Loucy (cell line): ENCODE measurements around the gene DOCK3.

Source experiments
- H2AFZ ChIP-seq: fragments of 200-600 bp; sonication (generic); 2 replicates; pipeline ENCODE4 v1.6.0; 2016; ENCODE audit warnings: antibody characterized with exemption, mild to moderate bottlenecking, low read length, moderate library complexity
- H3F3A ChIP-seq: fragments of 200-600 bp; 2 replicates; pipeline ENCODE4 v1.6.0; 2016; ENCODE audit warnings: antibody characterized with exemption, low read depth, mild to moderate bottlenecking
- H3K27me3 ChIP-seq: fragments of 200-600 bp; sonication (generic); 2 replicates; pipeline ENCODE4 v1.6.1; 2014; ENCODE audit warnings: low read length, mild to moderate bottlenecking; ENCODE audit not compliant: insufficient read depth, poor library complexity, severe bottlenecking
- H3K36me3 ChIP-seq: fragments of 200-600 bp; sonication (generic); 2 replicates; pipeline ENCODE4 v1.6.1; 2016; ENCODE audit warnings: low read length; ENCODE audit not compliant: insufficient read depth
- H3K4me1 ChIP-seq: fragments of 200-600 bp; sonication (generic); 2 replicates; pipeline ENCODE4 v1.5.1; 2014; ENCODE audit warnings: low read length, mild to moderate bottlenecking; ENCODE audit not compliant: insufficient read depth, poor library complexity, severe bottlenecking
- H3K4me2 ChIP-seq: fragments of 200-600 bp; sonication (generic); 2 replicates; pipeline ENCODE4 v1.6.0; 2014; ENCODE audit warnings: antibody characterized with exemption, low read length, low read depth, mild to moderate bottlenecking; ENCODE audit not compliant: poor library complexity, severe bottlenecking
- H3K4me3 ChIP-seq: fragments of 200-600 bp; sonication (generic); 2 replicates; pipeline ENCODE4 v1.5.1; 2014; ENCODE audit warnings: low read length, mild to moderate bottlenecking, mixed read lengths; ENCODE audit not compliant: poor library complexity, severe bottlenecking
- H3K79me2 ChIP-seq: fragments of 200-600 bp; sonication (generic); 2 replicates; pipeline ENCODE4 v1.6.1; 2014; ENCODE audit warnings: low read length; ENCODE audit not compliant: insufficient read depth
- H3K9ac ChIP-seq: fragments of 200-600 bp; sonication (generic); 2 replicates; pipeline ENCODE4 v1.6.0; 2014; ENCODE audit warnings: mild to moderate bottlenecking, low read depth, low read length, moderate library complexity; ENCODE audit not compliant: poor library complexity, severe bottlenecking
- H3K9me2 ChIP-seq: fragments of 200-600 bp; sonication (generic); replicated peaks from 2 replicates; pipeline ENCODE4 v1.6.1; 2016; ENCODE audit warnings: low read depth, low read length, mixed read lengths
- H3K9me3 ChIP-seq: fragments of 200-600 bp; sonication (generic); 2 replicates; pipeline ENCODE4 v1.6.1; 2014; ENCODE audit warnings: mild to moderate bottlenecking, antibody characterized with exemption, low read length, low read depth; ENCODE audit not compliant: insufficient read depth
- H4K20me1 ChIP-seq: fragments of 200-600 bp; sonication (generic); 2 replicates; pipeline ENCODE4 v1.6.0; 2014; ENCODE audit warnings: antibody characterized with exemption, low read length, mild to moderate bottlenecking; ENCODE audit not compliant: insufficient read depth, poor library complexity, severe bottlenecking
- EZH2phosphoT487 ChIP-seq: fragments of 200-600 bp; IDR thresholded peaks from 2 replicates; pipeline ENCODE4 v1.6.1; 2018; ENCODE audit warnings: antibody characterized with exemption, mild to moderate bottlenecking, moderate library complexity, borderline replicate concordance
- TF ChIP-seq, protein P1 (sequence below): fragments of 200-600 bp; sonication (generic); conservative IDR thresholded peaks from 2 replicates; pipeline ENCODE4 v1.5.1; 2014; ENCODE audit warnings: mild to moderate bottlenecking, antibody characterized with exemption, low read length

The DOCK3 gene

DNA sequence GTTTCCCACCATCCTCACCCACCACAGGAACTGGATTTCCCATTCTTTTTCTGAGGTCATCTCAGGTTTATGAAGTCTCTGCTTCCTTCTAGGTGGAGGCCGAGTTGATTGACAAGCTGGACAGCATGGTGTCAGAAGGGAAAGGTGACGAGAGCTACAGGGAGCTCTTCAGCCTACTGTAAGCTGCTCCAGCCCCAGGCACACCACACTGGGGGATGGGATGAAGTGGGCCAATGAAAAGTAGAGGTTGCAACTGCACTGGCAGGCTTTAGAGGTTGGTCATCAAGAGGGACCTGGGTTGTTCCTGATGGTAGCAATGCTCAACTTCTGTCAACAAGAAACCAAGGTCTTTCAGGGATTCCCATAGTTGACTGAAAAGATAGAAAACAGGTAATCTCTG, 655.3 kb downstream of the DOCK3 start:
- Histone ChIP-seq H3K4me3 (no peak overlapping the region), H3F3A (no peaks in the 10 kb centered on the region), H3K9me2 (no peaks in the 10 kb centered on the region), H3K4me1 (no peaks in the 10 kb centered on the region), H3K9ac (no peak overlapping the region), H3K36me3 (no peaks in the 10 kb centered on the region), H3K9me3 (no peaks in the 10 kb centered on the region), H2AFZ (no peak overlapping the region), H4K20me1 (no peaks in the 10 kb centered on the region), H3K4me2 (no peak overlapping the region), H3K79me2 (no peaks in the 10 kb centered on the region), H3K27me3 (no peaks in the 10 kb centered on the region)
- TF ChIP-seq, protein P1, sequence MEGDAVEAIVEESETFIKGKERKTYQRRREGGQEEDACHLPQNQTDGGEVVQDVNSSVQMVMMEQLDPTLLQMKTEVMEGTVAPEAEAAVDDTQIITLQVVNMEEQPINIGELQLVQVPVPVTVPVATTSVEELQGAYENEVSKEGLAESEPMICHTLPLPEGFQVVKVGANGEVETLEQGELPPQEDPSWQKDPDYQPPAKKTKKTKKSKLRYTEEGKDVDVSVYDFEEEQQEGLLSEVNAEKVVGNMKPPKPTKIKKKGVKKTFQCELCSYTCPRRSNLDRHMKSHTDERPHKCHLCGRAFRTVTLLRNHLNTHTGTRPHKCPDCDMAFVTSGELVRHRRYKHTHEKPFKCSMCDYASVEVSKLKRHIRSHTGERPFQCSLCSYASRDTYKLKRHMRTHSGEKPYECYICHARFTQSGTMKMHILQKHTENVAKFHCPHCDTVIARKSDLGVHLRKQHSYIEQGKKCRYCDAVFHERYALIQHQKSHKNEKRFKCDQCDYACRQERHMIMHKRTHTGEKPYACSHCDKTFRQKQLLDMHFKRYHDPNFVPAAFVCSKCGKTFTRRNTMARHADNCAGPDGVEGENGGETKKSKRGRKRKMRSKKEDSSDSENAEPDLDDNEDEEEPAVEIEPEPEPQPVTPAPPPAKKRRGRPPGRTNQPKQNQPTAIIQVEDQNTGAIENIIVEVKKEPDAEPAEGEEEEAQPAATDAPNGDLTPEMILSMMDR, result no peak
- no peak for TF ChIP-seq EZH2phosphoT487

DNA sequence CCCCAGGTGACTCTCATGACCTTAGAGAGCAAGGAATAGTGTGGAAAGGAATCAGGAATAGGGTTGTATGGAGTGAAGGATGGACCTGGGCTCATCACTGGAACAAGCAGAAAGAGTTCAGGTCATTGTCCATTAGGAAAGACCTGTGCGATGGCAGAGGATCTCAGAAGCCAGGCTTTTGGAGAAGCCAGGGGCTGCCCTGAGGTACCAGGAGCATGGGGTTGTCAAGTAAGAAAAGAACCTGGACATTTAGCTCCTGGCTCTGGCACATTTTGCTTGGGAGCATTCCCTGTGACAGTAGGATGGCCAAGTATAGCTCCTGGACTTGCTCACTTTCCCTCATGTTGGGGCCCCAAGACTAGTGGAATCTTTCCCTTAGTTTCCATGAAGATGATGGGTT, 657.4 kb downstream of the DOCK3 start:
- H3K4me2 ChIP-seq, result no peak overlapping the region
- no peaks in the 10 kb centered on the region for H3F3A ChIP-seq
- H3K27me3 ChIP-seq, result no peaks in the 10 kb centered on the region
- no peak for TF ChIP-seq EZH2phosphoT487
- TF ChIP-seq, protein P1, result no peak
- no peak overlapping the region for H3K4me3 ChIP-seq
- H3K79me2 ChIP-seq, result no peaks in the 10 kb centered on the region
- no peaks in the 10 kb centered on the region for H4K20me1 ChIP-seq
- H3K9me3 ChIP-seq, result no peaks in the 10 kb centered on the region
- no peak overlapping the region for H3K9ac ChIP-seq
- no peaks in the 10 kb centered on the region for H3K9me2 ChIP-seq
- no peak overlapping the region for H2AFZ ChIP-seq
- no peaks in the 10 kb centered on the region for H3K36me3 ChIP-seq
- H3K4me1 ChIP-seq, result no peaks in the 10 kb centered on the region

DNA sequence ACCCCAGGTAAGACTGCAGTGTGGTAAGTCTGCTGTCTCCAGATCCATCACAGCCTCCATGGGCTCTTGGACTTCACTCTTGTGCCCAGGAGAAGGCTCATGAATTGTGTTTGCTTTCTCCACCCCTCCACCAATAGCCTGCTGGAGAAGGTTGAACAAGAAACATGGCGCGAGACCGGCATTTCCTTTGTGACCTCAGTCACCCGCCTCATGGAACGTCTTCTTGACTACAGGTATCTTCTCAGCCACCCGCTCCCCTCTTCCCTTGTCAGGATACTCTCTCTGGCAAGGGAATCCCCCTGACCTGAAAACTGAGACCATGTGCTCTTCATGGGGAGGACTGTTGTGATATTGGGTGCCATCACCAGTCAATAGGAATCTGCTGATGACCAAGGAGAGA, 658.3 kb downstream of the DOCK3 start:
- H3K4me2 ChIP-seq, result no peak overlapping the region
- no peaks in the 10 kb centered on the region for H3K27me3 ChIP-seq
- H4K20me1 ChIP-seq, result no peaks in the 10 kb centered on the region
- H3K9me2 ChIP-seq, result no peaks in the 10 kb centered on the region
- TF ChIP-seq EZH2phosphoT487, result no peak
- TF ChIP-seq, protein P1, result no peak
- H3K9me3 ChIP-seq, result no peaks in the 10 kb centered on the region
- no peak overlapping the region for H3K9ac ChIP-seq
- no peaks in the 10 kb centered on the region for H3F3A ChIP-seq
- H2AFZ ChIP-seq, result no peak overlapping the region
- no peak overlapping the region for H3K4me3 ChIP-seq
- no peaks in the 10 kb centered on the region for H3K79me2 ChIP-seq
- H3K36me3 ChIP-seq, result no peaks in the 10 kb centered on the region
- H3K4me1 ChIP-seq, result no peaks in the 10 kb centered on the region
